AG04450 (cell line): ENCODE results near the gene ARID3A. TPM values are rescaled to one million over a fixed set of nuclear protein-coding genes. Genes with fewer than 3 reads are reported as not detected.

Source experiments
- CTCF ChIA-PET: fragments of 300-600, 350-600 bp; formaldehyde crosslinking; extraction: SDS; loops from one replicate; lab custom pipeline; 2022; ENCODE audit warnings: antibody characterized with exemption, inconsistent platforms; lab: Charles Lee
- POLR2A ChIA-PET: fragments of 350-600 bp; formaldehyde crosslinking; extraction: SDS; loops from one replicate; lab custom pipeline; 2021; ENCODE audit warnings: antibody characterized with exemption, inconsistent platforms; lab: Yijun Ruan, JAX
- DNase-seq: peaks from one replicate; pipeline ENCODE4 v3.0.0-alpha.2; 2011; ENCODE audit warnings: low read depth, low spot score
- H3K27ac ChIP-seq: one replicate; pipeline ENCODE4 v1.5.1; 2012; ENCODE audit warnings: low read depth, low read length, control low read depth
- H3K27me3 ChIP-seq: one replicate; pipeline ENCODE4 v1.6.0; 2012; ENCODE audit warnings: low read length; ENCODE audit not compliant: control insufficient read depth, insufficient read depth
- H3K4me3 ChIP-seq: 2 replicates; pipeline ENCODE4 v1.5.1; 2011; ENCODE audit warnings: mild to moderate bottlenecking, low read depth, low read length, control low read depth
- H3K9me3 ChIP-seq: 2 replicates; pipeline ENCODE4 v1.5.1; 2012; ENCODE audit warnings: low read length; ENCODE audit not compliant: control insufficient read depth, insufficient read depth
- polyA plus RNA-seq: library from polyadenylated mRNA; depleted of rRNA; stranded (reverse); fragments of >200 nt; gene quantifications from 2 replicates; pipeline ENCODE4 v1.2.3, GENCODE V29; 2011
- TF ChIP-seq, protein P1 (sequence below): IDR thresholded peaks from 2 replicates; pipeline ENCODE4 v1.5.1; 2011; ENCODE audit warnings: low read depth, low read length, control low read depth, inconsistent platforms

The ARID3A gene
- polyA plus RNA-seq, 1 experiment, result 7.6 TPM

DNA sequence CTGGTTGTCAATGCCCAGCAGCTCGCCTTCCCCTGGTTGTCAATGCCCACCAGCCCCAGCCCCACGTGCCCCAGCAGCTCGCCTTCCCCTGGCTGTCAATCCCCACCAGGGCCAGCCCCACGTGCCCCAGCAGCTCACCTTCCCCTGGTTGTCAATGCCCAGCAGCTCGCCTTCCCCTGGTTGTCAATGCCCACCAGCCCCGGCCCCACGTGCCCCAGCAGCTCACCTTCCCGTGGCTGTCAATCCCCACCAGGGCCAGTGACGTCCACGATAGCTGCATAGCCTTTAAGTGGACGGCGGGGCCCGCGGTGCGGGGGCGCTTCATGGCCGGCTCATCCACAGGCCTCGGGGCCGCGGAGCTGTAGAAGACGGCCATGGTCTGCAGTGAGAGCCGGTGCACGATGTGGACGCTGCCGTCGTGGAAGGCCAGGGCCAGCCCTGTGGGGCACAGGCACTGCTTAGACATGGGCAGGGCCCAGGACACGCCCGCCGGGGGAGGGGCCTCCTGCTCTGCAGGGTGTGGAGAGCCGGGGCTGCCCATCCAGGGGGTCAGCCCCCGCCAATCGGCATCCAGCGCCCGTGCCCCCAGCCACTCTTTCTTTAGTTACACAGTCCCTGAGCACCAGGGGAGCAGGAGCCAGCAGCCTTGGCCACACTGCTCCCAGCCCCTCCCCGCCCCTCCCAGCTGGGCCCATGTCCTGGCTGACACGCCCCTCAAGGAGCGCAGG is 46.0 kb upstream of the ARID3A start:
- TF ChIP-seq, protein P1, sequence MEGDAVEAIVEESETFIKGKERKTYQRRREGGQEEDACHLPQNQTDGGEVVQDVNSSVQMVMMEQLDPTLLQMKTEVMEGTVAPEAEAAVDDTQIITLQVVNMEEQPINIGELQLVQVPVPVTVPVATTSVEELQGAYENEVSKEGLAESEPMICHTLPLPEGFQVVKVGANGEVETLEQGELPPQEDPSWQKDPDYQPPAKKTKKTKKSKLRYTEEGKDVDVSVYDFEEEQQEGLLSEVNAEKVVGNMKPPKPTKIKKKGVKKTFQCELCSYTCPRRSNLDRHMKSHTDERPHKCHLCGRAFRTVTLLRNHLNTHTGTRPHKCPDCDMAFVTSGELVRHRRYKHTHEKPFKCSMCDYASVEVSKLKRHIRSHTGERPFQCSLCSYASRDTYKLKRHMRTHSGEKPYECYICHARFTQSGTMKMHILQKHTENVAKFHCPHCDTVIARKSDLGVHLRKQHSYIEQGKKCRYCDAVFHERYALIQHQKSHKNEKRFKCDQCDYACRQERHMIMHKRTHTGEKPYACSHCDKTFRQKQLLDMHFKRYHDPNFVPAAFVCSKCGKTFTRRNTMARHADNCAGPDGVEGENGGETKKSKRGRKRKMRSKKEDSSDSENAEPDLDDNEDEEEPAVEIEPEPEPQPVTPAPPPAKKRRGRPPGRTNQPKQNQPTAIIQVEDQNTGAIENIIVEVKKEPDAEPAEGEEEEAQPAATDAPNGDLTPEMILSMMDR, result no peak
- Histone ChIP-seq H3K27me3 (no peaks in the 10 kb centered on the region), H3K9me3 (peaks cover 11% of the 10 kb centered on the region; the same call in 1 of the 2 replicates), H3K4me3 (no peak overlapping the region), H3K27ac (no peak overlapping the region)
- CTCF ChIA-PET, result interaction anchor here (0.6 kb wide), 1 partner anchor 399 kb away, joined by 3 read pairs; no protein-coding TSS in a partner anchor
- POLR2A ChIA-PET, result interaction anchor here (0.6 to 0.9 kb wide), 7 partner anchors 14 to 327 kb away, joined by 3 to 6 read pairs (median 3); partner anchors contain the start of gene RNU6-9
- no peak for DNase-seq

GRCh38 chr19:881385-882071 is 44.3 kb upstream of the ARID3A start:
- ChIA-PET POLR2A (interaction anchor here (0.5 to 1.0 kb wide), 2 partner anchors 11 to 138 kb away, joined by 4 to 5 read pairs; no protein-coding TSS in a partner anchor), CTCF (no interaction called here)
- TF ChIP-seq, protein P1, result no peak
- no peak overlapping the region for H3K4me3 ChIP-seq
- DNase-seq, result no peak
- H3K27ac ChIP-seq, result no peak overlapping the region
- H3K9me3 ChIP-seq, result peaks cover 7% of the 10 kb centered on the region; the same call in 1 of the 2 replicates
- no peaks in the 10 kb centered on the region for H3K27me3 ChIP-seq

DNA sequence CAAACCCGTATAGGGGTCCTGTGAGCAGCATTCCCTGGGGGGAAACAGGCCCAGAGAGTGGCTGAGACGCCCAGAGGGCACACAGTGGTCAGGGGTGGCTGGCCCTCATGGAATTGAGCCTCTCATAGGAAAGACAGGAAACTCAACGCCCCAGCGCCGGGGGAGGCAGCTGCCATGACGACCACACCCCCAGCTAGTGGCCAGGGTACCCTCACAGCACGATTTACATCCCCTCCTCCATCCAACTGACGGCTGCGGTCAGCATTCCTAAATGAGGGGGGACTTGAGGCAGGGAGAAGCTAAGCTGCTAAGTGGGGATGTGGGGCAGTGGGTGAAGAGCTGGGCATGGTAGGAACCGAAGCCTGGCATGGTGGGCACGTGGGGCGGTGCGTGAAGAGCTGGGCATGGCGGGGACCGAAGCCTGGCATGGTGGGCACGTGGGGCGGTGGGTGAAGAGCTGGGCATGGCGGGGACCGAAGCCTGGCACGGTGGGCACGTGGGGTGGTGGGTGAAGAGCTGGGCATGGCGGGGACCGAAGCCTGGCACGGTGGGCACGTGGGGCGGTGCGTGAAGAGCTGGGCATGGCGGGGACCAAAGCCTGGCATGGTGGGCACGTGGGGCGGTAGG is 42.9 kb upstream of the ARID3A start:
- H3K27ac ChIP-seq, result no peak overlapping the region
- ChIA-PET POLR2A (interaction anchor here (0.5 to 0.6 kb wide), 2 partner anchors 119 to 371 kb away, joined by 5 to 6 read pairs; no protein-coding TSS in a partner anchor), CTCF (interaction anchor here (0.6 kb wide), 1 partner anchor 39 kb away, joined by 5 read pairs; no protein-coding TSS in a partner anchor)
- H3K4me3 ChIP-seq, result no peak overlapping the region
- no peaks in the 10 kb centered on the region for H3K27me3 ChIP-seq
- H3K9me3 ChIP-seq, result peaks cover 7% of the 10 kb centered on the region; the same call in 1 of the 2 replicates
- TF ChIP-seq, protein P1, result no peak
- DNase-seq, result no peak

GRCh38 chr19:883661-884211 is 42.1 kb upstream of the ARID3A start:
- no peak overlapping the region for H3K4me3 ChIP-seq
- no peak overlapping the region for H3K27ac ChIP-seq
- no peaks in the 10 kb centered on the region for H3K27me3 ChIP-seq
- TF ChIP-seq, protein P1, result no peak
- no peak for DNase-seq
- ChIA-PET POLR2A (no interaction called here), CTCF (interaction anchor here (0.6 kb wide), 1 partner anchor 39 kb away, joined by 5 read pairs; no protein-coding TSS in a partner anchor)
- H3K9me3 ChIP-seq, result peaks cover 7% of the 10 kb centered on the region; the same call in 1 of the 2 replicates
